ENCODE data around the gene ERN1. TPM values are rescaled to one million over a fixed set of nuclear protein-coding genes. Genes with fewer than 3 reads are reported as not detected.

Gene ERN1
- polyA plus RNA-seq, 1 donor (not counting 4 experiments of a cell fraction or from before 2014, with no cell fraction given): 7.1 TPM

GRCh38 chr17:64009571-64010402, 120.2 kb downstream of the ERN1 start:
- H3K27ac ChIP-seq (ENCODE audit: control insufficient read depth, insufficient read depth, low read length): no peak overlapping the region
- no peak overlapping the region for H3K4me3 ChIP-seq (ENCODE audit: control insufficient read depth in 2 of 3, extremely low read depth in 1 of 3, insufficient read depth in 2 of 3, low read depth in 1 of 3, low read length in 3 of 3)
- no peak overlapping the region for H3K4me2 ChIP-seq (ENCODE audit: control insufficient read depth, extremely low read depth, insufficient read depth, low read depth, low read length)

GRCh38 chr17:64008830-64009229, 121.1 kb downstream of the ERN1 start:
- Histone ChIP-seq H3K4me1 (ENCODE audit: control insufficient read depth, extremely low read depth, insufficient read depth, low read length) (no peaks in the 10 kb centered on the region), H3K4me2 (ENCODE audit: control insufficient read depth, extremely low read depth, insufficient read depth, low read depth, low read length) (no peak overlapping the region), H3K27ac (ENCODE audit: control insufficient read depth, insufficient read depth, low read length) (no peak overlapping the region), H3K79me2 (ENCODE audit: control insufficient read depth, insufficient read depth, low read length) (no peaks in the 10 kb centered on the region), H3K9me1 (ENCODE audit: control insufficient read depth, extremely low read depth, insufficient read depth, low read length) (no peaks in the 10 kb centered on the region), H3K9ac (ENCODE audit: control insufficient read depth, extremely low read depth, insufficient read depth, low read length) (no peak overlapping the region), H3K27me3 (ENCODE audit: control insufficient read depth, extremely low read depth, insufficient read depth, low read length) (no peaks in the 10 kb centered on the region), H3K4me3 (ENCODE audit: control insufficient read depth in 2 of 3, extremely low read depth in 1 of 3, insufficient read depth in 2 of 3, low read depth in 1 of 3, low read length in 3 of 3) (no peak overlapping the region), H2AFZ (ENCODE audit: control insufficient read depth, low read length) (no peak overlapping the region), H4K20me1 (ENCODE audit: control insufficient read depth, extremely low read depth, insufficient read depth, low read length) (no peaks in the 10 kb centered on the region), H3K36me3 (ENCODE audit: control insufficient read depth in 2 of 2, extremely low read depth in 1 of 2, insufficient read depth in 2 of 2, low read length in 2 of 2) (no peaks in the 10 kb centered on the region), H3K9me3 (ENCODE audit: control insufficient read depth, low read depth, low read length) (no peaks in the 10 kb centered on the region)
- no peak for FAIRE-seq
- TF ChIP-seq CTCF (optimal IDR thresholded peaks at IDR 0.05 in 1 of 3, IDR thresholded peaks at IDR 0.05 in 1 of 3, conservative IDR thresholded peaks at IDR 0.05 in 1 of 3; ENCODE audit: extremely low read depth in 1 of 3, insufficient read depth in 2 of 3, low read length in 3 of 3): no peak
- no peak for TF ChIP-seq EZH2 (IDR thresholded peaks at IDR 0.05; ENCODE audit: low read length)
- dilution Hi-C loops (cut with MboI; ENCODE audit: extremely low pct_ligation_motif_present, low sequenced_read_pairs): no loop called here
- no peak for DNase-seq (ENCODE audit: low read depth, low spot score)

More at GRCh38 chr17:64009571-64010402, 120.2 kb downstream of the ERN1 start:
- Histone ChIP-seq H3K9me1 (ENCODE audit: control insufficient read depth, extremely low read depth, insufficient read depth, low read length) (no peaks in the 10 kb centered on the region), H3K36me3 (ENCODE audit: control insufficient read depth in 2 of 2, extremely low read depth in 1 of 2, insufficient read depth in 2 of 2, low read length in 2 of 2) (no peaks in the 10 kb centered on the region), H3K9ac (ENCODE audit: control insufficient read depth, extremely low read depth, insufficient read depth, low read length) (no peak overlapping the region), H3K27me3 (ENCODE audit: control insufficient read depth, extremely low read depth, insufficient read depth, low read length) (no peaks in the 10 kb centered on the region), H3K4me1 (ENCODE audit: control insufficient read depth, extremely low read depth, insufficient read depth, low read length) (no peaks in the 10 kb centered on the region), H4K20me1 (ENCODE audit: control insufficient read depth, extremely low read depth, insufficient read depth, low read length) (no peaks in the 10 kb centered on the region), H3K79me2 (ENCODE audit: control insufficient read depth, insufficient read depth, low read length) (no peaks in the 10 kb centered on the region), H2AFZ (ENCODE audit: control insufficient read depth, low read length) (no peak overlapping the region), H3K9me3 (ENCODE audit: control insufficient read depth, low read depth, low read length) (no peaks in the 10 kb centered on the region)
- FAIRE-seq (no peak), DNase-seq (ENCODE audit: low read depth, low spot score) (no peak)
- TF ChIP-seq CTCF (optimal IDR thresholded peaks at IDR 0.05 in 1 of 3, IDR thresholded peaks at IDR 0.05 in 1 of 3, conservative IDR thresholded peaks at IDR 0.05 in 1 of 3; ENCODE audit: extremely low read depth in 1 of 3, insufficient read depth in 2 of 3, low read length in 3 of 3) (no peak), EZH2 (IDR thresholded peaks at IDR 0.05; ENCODE audit: low read length) (no peak)
- dilution Hi-C loops (cut with MboI; ENCODE audit: extremely low pct_ligation_motif_present, low sequenced_read_pairs): no loop called here
